ENCODE results near the gene STAT5B.

DNA sequence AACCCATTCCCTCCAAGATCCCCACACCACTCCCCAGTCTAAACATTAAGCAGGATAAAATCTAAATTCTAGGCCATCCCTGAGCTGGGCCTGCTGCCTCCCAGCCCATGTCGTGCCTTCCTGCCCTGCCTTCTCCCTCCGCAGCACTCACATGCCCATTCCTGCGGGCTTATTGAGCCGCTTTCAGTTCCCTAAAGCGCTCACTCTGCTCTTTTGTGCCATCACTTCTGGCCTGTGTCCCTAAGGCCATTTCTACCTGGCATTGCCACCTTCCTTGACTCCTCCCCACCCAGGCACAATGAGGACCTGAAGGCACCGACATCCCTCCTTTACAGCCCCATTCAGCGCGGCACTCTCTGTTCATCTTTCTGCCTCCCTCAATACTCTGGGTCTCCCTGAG, 108.4 kb downstream of the STAT5B start:
- TF ChIP-seq POLR2A (IDR thresholded peaks at IDR 0.05) = no peak
- TF ChIP-seq, protein P1, sequence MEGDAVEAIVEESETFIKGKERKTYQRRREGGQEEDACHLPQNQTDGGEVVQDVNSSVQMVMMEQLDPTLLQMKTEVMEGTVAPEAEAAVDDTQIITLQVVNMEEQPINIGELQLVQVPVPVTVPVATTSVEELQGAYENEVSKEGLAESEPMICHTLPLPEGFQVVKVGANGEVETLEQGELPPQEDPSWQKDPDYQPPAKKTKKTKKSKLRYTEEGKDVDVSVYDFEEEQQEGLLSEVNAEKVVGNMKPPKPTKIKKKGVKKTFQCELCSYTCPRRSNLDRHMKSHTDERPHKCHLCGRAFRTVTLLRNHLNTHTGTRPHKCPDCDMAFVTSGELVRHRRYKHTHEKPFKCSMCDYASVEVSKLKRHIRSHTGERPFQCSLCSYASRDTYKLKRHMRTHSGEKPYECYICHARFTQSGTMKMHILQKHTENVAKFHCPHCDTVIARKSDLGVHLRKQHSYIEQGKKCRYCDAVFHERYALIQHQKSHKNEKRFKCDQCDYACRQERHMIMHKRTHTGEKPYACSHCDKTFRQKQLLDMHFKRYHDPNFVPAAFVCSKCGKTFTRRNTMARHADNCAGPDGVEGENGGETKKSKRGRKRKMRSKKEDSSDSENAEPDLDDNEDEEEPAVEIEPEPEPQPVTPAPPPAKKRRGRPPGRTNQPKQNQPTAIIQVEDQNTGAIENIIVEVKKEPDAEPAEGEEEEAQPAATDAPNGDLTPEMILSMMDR (IDR thresholded peaks at IDR 0.05) = no peak

All from thyroid gland (tissue), 4 donors.